GM06990 (cell line): ENCODE data around the gene WNK2.

Experiments
- DNase-seq: peaks from one replicate; pipeline ENCODE4 v3.0.0-alpha.2; 2011; ENCODE audit not compliant: insufficient read length; ENCODE audit errors: extremely low read depth
- H3K27me3 ChIP-seq: replicated peaks from 2 replicates; pipeline ENCODE4 v1.6.0; 2011; ENCODE audit warnings: low read length; ENCODE audit not compliant: control insufficient read depth, insufficient read depth
- H3K36me3 ChIP-seq: 2 replicates; pipeline ENCODE4 v1.5.1; 2011; ENCODE audit warnings: low read length; ENCODE audit not compliant: control insufficient read depth, insufficient read depth
- H3K4me3 ChIP-seq: replicated peaks from 2 replicates; pipeline ENCODE4 v1.5.1; 2011; ENCODE audit warnings: low read depth, mild to moderate bottlenecking, control low read depth, low read length
- CTCF ChIP-seq: IDR thresholded peaks from 2 replicates; pipeline ENCODE4 v1.5.1; 2011; ENCODE audit warnings: low read length, control low read depth, mild to moderate bottlenecking, inconsistent platforms; ENCODE audit not compliant: insufficient read depth, poor library complexity, severe bottlenecking

The WNK2 gene

GRCh38 chr9:93223260-93224180, 39.6 kb downstream of the WNK2 start:
- H3K4me3 ChIP-seq, result no peak overlapping the region
- no peak for DNase-seq
- no peak for TF ChIP-seq CTCF

GRCh38 chr9:93224591-93224990, 40.7 kb downstream of the WNK2 start:
- Histone ChIP-seq H3K36me3 (no peaks in the 10 kb centered on the region), H3K4me3 (no peak overlapping the region), H3K27me3 (peaks cover 3% of the 10 kb centered on the region; the same call in 1 of the 2 replicates)
- TF ChIP-seq CTCF, result no peak
- no peak for DNase-seq

More at GRCh38 chr9:93223260-93224180, 39.6 kb downstream of the WNK2 start:
- H3K36me3 ChIP-seq, result no peaks in the 10 kb centered on the region
- H3K27me3 ChIP-seq, result peaks cover 3% of the 10 kb centered on the region; the same call in 1 of the 2 replicates

GRCh38 chr9:93225417-93225816, 41.5 kb downstream of the WNK2 start:
- no peak for DNase-seq
- peaks cover 3% of the 10 kb centered on the region; the same call in 1 of the 2 replicates for H3K27me3 ChIP-seq
- no peak for TF ChIP-seq CTCF
- no peak overlapping the region for H3K4me3 ChIP-seq
- no peaks in the 10 kb centered on the region for H3K36me3 ChIP-seq

- no peak for TF ChIP-seq CTCF
- DNase-seq, result no peak
- Histone ChIP-seq H3K4me3 (no peak overlapping the region), H3K36me3 (no peaks in the 10 kb centered on the region), H3K27me3 (peaks cover 3% of the 10 kb centered on the region; the same call in 1 of the 2 replicates)
These were observed 42.0 kb downstream of the WNK2 start for GRCh38 chr9:93225892-93226291.

GRCh38 chr9:93226819-93227218, 42.9 kb downstream of the WNK2 start:
- H3K27me3 ChIP-seq, result peaks cover 4% of the 10 kb centered on the region; the same call in 1 of the 2 replicates
- no peak for TF ChIP-seq CTCF
- H3K36me3 ChIP-seq, result no peaks in the 10 kb centered on the region
- no peak for DNase-seq
- no peak overlapping the region for H3K4me3 ChIP-seq
